GM12801 (cell line): ENCODE results near the gene LMNA.

ENCODE experiments used
- CTCF ChIP-seq: IDR thresholded peaks from one replicate; pipeline ENCODE4 v1.5.1; 2011; ENCODE audit warnings: control low read depth; ENCODE audit not compliant: insufficient read length; ENCODE audit errors: extremely low read depth

Gene LMNA

GRCh38 chr1:156148216-156148615 is 33.7 kb downstream of the LMNA start:
- no peak for TF ChIP-seq CTCF

- TF ChIP-seq CTCF: no peak
Observed at GRCh38 chr1:156149374-156150332, 35.1 kb downstream of the LMNA start.

- TF ChIP-seq CTCF: no peak
Observed at GRCh38 chr1:156150333-156151011, 36.0 kb downstream of the LMNA start.

- no peak for TF ChIP-seq CTCF
Observed at GRCh38 chr1:156151093-156151688, 36.7 kb downstream of the LMNA start.

GRCh38 chr1:156152628-156153027 is 38.1 kb downstream of the LMNA start:
- TF ChIP-seq CTCF: no peak

GRCh38 chr1:156153362-156153761 is 38.9 kb downstream of the LMNA start, which contains the start of gene SEMA4A:
Gene SEMA4A, plus strand, starts transcription at chr1:156153585. Its CDS starts 994 bp downstream, at chr1:156154579.
- TF ChIP-seq CTCF: no peak

- no peak for TF ChIP-seq CTCF
Observed at GRCh38 chr1:156154317-156154749, 39.8 kb downstream of the LMNA start.
